Activated naive CD4-positive, alpha-beta T cell treated with anti-CD3 and anti-CD28 coated beads for 36 hours (primary cell): ENCODE measurements around the gene PYGO2. TPM values are rescaled to one million over a fixed set of nuclear protein-coding genes. Genes with fewer than 3 reads are reported as not detected.

Experiments used
- CTCF ChIA-PET: fragments of 350-600 bp; sonication (Branson Sonifier 250); formaldehyde crosslinking; loops from one replicate; lab custom pipeline; 2021; ENCODE audit warnings: antibody characterized with exemption; lab: Charles Lee
- DNase-seq: peaks from one replicate; pipeline ENCODE4 v3.0.0-alpha.2; 2020
- H3K27ac Mint-ChIP-seq: one replicate; pipeline ENCODE4 v1.8.0; 2021; ENCODE audit warnings: mild to moderate bottlenecking, mixed read lengths
- H3K27me3 Mint-ChIP-seq: one replicate; pipeline ENCODE4 v1.8.0; 2021; ENCODE audit warnings: low read depth, mixed read lengths
- H3K36me3 Mint-ChIP-seq: one replicate; pipeline ENCODE4 v1.8.0; 2021; ENCODE audit warnings: low read depth, mixed read lengths
- H3K4me1 Mint-ChIP-seq: one replicate; pipeline ENCODE4 v1.8.0; 2021; ENCODE audit warnings: low read depth, mixed read lengths
- H3K4me3 Mint-ChIP-seq: one replicate; pipeline ENCODE4 v1.8.0; 2021; ENCODE audit warnings: mild to moderate bottlenecking, moderate library complexity, mixed read lengths
- H3K9me3 Mint-ChIP-seq: one replicate; pipeline ENCODE4 v1.8.0; 2021; ENCODE audit warnings: mixed read lengths
- intact Hi-C: fragments of 100-400 bp; cut with micrococcal nuclease; formaldehyde crosslinking; loops from one replicate; pipeline ENCODE4 v1.15.1; 2023
- total RNA-seq, 2 experiments: library from RNA; stranded (reverse); gene quantifications; one replicate each; pipeline ENCODE4 v1.2.3, GENCODE V29; 2021

Gene PYGO2
- total RNA-seq, 2 experiments from 2014 or later = 35.6 to 36.3 TPM

DNA sequence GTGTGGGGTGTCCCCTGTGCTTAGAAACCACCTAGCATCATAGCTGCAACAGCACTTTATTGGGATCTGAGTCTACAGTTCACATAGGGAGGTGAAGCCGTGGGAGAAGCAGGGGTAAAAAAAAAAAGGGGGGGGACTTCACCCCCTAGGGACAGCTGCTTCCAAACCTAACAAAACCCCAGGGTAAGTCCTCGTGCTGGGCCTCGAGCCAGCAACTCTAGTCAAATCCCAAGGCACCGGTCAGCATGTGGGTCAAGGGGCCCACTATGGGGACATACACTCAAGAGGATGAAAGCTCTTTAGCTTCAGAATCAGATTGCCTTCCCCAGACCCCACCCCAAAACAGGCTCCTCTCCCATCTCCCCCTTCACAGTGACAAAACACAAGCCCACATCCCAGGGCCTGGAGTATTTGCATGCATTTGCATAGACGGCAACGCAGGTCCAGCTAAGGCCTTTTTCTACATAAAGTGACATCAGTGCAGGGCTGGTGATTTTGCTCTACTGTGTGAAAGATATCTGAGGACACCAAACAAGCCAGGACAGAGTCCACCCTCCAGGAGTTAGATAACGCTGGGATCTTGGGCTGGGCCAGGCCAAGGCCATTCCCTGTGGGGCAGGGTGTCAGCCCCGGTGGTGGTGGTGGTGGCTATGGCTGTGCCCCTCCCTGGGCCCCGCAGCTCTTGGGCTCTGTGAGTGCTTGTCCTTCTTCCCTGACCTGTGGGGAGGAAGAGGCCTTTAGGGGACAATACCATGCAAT, 17.0 kb downstream of the PYGO2 start:
- CTCF ChIA-PET = interaction anchor here (0.7 to 2.9 kb wide), 18 partner anchors 9 to 382 kb away, joined by 3 to 7 read pairs (median 4); partner anchors contain the start of gene PMVK
- H3K9me3 Mint-ChIP-seq = no peaks in the 10 kb centered on the region
- intact Hi-C loops = no loop called here
- no peaks in the 10 kb centered on the region for H3K27me3 Mint-ChIP-seq
- peak overlapping the region; percentile 92 for H3K27ac Mint-ChIP-seq
- H3K4me3 Mint-ChIP-seq = no peak overlapping the region
- H3K36me3 Mint-ChIP-seq = peaks cover 5% of the 10 kb centered on the region
- DNase-seq = no peak
- H3K4me1 Mint-ChIP-seq = peaks cover 53% of the 10 kb centered on the region

GRCh38 chr1:154943649-154944400, 17.8 kb downstream of the PYGO2 start:
- Mint-ChIP-seq H3K27me3 (no peaks in the 10 kb centered on the region), H3K9me3 (no peaks in the 10 kb centered on the region), H3K4me1 (peaks cover 52% of the 10 kb centered on the region), H3K4me3 (no peak overlapping the region), H3K27ac (peak overlapping the region; percentile 92), H3K36me3 (peaks cover 5% of the 10 kb centered on the region)
- DNase-seq = peak; percentile 65
- intact Hi-C loops = no loop called here
- CTCF ChIA-PET = interaction anchor here (0.6 to 1.6 kb wide), 17 partner anchors 8 to 381 kb away, joined by 3 to 7 read pairs (median 3); partner anchors contain the start of gene PMVK

DNA sequence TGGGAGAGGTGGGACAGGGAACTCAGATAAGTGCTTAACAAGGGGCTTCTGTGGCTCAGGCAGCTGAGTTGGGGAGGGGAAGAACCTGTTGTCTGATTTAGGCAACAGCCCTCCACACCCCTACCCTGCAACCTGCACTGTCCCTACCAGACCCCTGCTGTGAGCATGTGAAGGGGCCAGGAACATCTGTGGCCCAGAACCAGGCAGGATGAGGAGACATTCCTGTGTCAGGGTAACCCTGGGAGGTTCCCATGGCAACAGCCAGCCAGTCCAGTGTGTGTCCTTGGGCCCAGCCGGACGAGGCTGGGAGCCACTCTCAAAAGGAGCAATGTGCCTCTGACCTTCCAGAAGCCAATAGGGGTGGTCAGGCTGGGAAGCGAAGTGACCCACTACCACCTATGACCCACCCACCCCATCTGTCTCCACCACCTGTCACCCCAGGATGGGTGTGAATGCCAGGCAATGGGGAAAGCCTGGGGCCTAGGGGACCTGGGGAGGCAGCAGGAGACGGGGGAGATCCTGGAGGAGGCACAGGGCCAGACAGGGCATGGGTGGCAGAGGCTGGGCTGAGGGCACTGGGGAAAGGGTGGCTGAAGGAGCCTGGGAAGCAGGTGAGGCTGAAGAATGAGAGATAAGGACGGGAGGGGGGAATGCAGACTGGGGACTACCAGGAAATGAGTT, 20.1 kb downstream of the PYGO2 start:
- Mint-ChIP-seq H3K27ac (peak overlapping the region; percentile 92), H3K36me3 (peaks cover under 1% of the 10 kb centered on the region), H3K27me3 (no peaks in the 10 kb centered on the region), H3K4me1 (peaks cover 62% of the 10 kb centered on the region), H3K9me3 (no peaks in the 10 kb centered on the region), H3K4me3 (no peak overlapping the region)
- intact Hi-C loops = no loop called here
- CTCF ChIA-PET = interaction anchor here (1.4 kb wide), 1 partner anchor 67 kb away, joined by 3 read pairs; no protein-coding TSS in a partner anchor
- no peak for DNase-seq

GRCh38 chr1:154940651-154941194, 20.9 kb downstream of the PYGO2 start:
- peaks cover 65% of the 10 kb centered on the region for H3K4me1 Mint-ChIP-seq
- H3K27me3 Mint-ChIP-seq = no peaks in the 10 kb centered on the region
- H3K27ac Mint-ChIP-seq = peak overlapping the region; percentile 92
- no peak overlapping the region for H3K4me3 Mint-ChIP-seq
- CTCF ChIA-PET = interaction anchor here (0.9 to 1.4 kb wide), 4 partner anchors 11 to 271 kb away, joined by 3 to 4 read pairs (median 4); no protein-coding TSS in a partner anchor
- H3K9me3 Mint-ChIP-seq = no peaks in the 10 kb centered on the region
- DNase-seq = peak; percentile 55
- intact Hi-C loops = no loop called here
- peaks cover 3% of the 10 kb centered on the region for H3K36me3 Mint-ChIP-seq

DNA sequence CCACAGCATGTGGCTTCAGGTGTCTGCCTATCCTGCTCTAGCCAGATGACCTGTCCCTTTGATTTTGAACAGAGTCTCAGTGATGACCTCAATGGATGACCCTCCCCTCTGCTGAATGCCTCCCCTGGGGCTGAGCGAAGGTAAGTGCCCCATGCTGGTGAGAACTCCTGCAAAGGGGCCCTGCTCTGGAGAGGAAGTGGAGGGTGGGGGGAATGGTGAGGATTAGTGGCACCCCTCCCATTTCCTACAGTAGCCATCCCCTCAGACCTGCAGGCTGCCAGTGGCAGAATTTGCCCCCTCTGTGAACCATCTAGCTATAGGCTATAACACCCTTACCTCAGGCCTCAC, 21.4 kb downstream of the PYGO2 start:
- Mint-ChIP-seq H3K27me3 (no peaks in the 10 kb centered on the region), H3K4me1 (peaks cover 66% of the 10 kb centered on the region)
- DNase-seq = no peak

GRCh38 chr1:154938604-154939399, 22.8 kb downstream of the PYGO2 start:
- peaks cover 69% of the 10 kb centered on the region for H3K4me1 Mint-ChIP-seq
- H3K27me3 Mint-ChIP-seq = no peaks in the 10 kb centered on the region
- peak overlapping the region; percentile 83 for H3K4me3 Mint-ChIP-seq
- CTCF ChIA-PET = interaction anchor here (1.1 kb wide), 1 partner anchor 59 kb away, joined by 3 read pairs; no protein-coding TSS in a partner anchor
- no peak for DNase-seq
- H3K9me3 Mint-ChIP-seq = no peaks in the 10 kb centered on the region
- H3K27ac Mint-ChIP-seq = peak overlapping the region; percentile 97
- intact Hi-C loops = loop anchor here (5.0 kb wide), 3 partner anchors 198 to 612 kb away; partner anchors contain the start of genes ATP8B2 and SLC50A1
- H3K36me3 Mint-ChIP-seq = peaks cover 5% of the 10 kb centered on the region

More for the DNA sequence above, 21.4 kb downstream of the PYGO2 start:
- Mint-ChIP-seq H3K36me3 (peaks cover 4% of the 10 kb centered on the region), H3K9me3 (no peaks in the 10 kb centered on the region), H3K27ac (peak overlapping the region; percentile 92), H3K4me3 (no peak overlapping the region)
- CTCF ChIA-PET = interaction anchor here (0.9 to 1.4 kb wide), 4 partner anchors 12 to 271 kb away, joined by 3 to 4 read pairs (median 4); no protein-coding TSS in a partner anchor
- intact Hi-C loops = no loop called here

- H3K4me1 Mint-ChIP-seq = peaks cover 61% of the 10 kb centered on the region
- peak overlapping the region; percentile 83 for H3K4me3 Mint-ChIP-seq
- H3K36me3 Mint-ChIP-seq = peaks cover 5% of the 10 kb centered on the region
- H3K27me3 Mint-ChIP-seq = no peaks in the 10 kb centered on the region
- peak overlapping the region; percentile 97 for H3K27ac Mint-ChIP-seq
- no peak for DNase-seq
- no peaks in the 10 kb centered on the region for H3K9me3 Mint-ChIP-seq
- intact Hi-C loops = loop anchor here (5.0 kb wide), 3 partner anchors 199 to 611 kb away; partner anchors contain the start of genes ATP8B2 and SLC50A1
- CTCF ChIA-PET = interaction anchor here (1.1 to 1.2 kb wide), 2 partner anchors 60 to 81 kb away, joined by 3 read pairs; no protein-coding TSS in a partner anchor
Observed at GRCh38 chr1:154937988-154938386, 23.6 kb downstream of the PYGO2 start.

DNA sequence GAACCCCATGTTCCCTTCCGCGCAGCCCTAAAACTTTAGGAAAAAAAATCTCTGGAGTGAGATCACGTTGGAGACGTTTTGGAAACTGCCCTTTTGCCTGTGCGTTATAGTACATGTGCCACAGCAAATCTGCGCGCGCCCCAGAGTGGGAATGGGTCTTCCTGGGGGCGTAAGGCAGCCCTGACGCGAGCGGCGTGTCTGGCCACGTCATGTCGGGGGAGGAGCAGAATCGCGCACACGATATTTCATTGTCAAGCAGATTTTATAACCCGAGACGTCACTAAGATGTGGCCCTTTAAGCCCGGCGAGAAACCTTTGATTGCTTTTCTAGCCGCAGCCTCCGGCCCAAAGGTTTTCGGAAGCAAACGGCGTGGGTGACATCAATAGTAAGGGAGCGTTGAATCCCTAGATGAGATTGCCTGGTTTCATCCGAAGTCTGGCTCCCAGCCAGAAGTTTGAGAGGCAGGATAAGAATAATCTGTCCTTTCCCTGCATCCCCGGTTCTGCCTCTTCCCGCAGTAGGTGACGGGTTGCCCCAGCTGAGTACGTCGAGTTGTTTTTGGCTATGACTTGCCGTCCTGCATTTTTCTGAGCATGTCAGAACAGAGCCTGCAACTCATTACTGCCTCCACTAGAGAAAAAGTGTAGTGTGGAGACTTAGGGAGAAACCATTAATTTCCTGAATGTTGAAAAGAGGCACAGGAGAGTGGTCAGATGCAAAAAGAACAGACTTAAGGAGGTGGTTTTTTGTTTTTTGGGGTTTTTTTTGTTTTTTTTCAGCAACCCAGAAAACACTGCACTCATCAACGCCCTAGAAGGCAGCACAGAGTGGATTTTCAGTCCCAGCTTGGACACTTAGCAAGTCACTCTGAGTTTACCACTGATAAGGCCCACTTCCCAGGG, 24.2 kb downstream of the PYGO2 start:
- Mint-ChIP-seq H3K4me3 (peak overlapping the region; percentile 83), H3K9me3 (no peaks in the 10 kb centered on the region), H3K4me1 (peaks cover 54% of the 10 kb centered on the region), H3K27me3 (no peaks in the 10 kb centered on the region), H3K36me3 (peaks cover 5% of the 10 kb centered on the region), H3K27ac (peak overlapping the region; percentile 97)
- peak; percentile 94 for DNase-seq
- intact Hi-C loops = loop anchor here (5.0 kb wide), 3 partner anchors 200 to 610 kb away; partner anchors contain the start of genes ATP8B2 and SLC50A1
- CTCF ChIA-PET = interaction anchor here (0.5 to 1.5 kb wide), 6 partner anchors 15 to 378 kb away, joined by 3 to 5 read pairs (median 3); no protein-coding TSS in a partner anchor

DNA sequence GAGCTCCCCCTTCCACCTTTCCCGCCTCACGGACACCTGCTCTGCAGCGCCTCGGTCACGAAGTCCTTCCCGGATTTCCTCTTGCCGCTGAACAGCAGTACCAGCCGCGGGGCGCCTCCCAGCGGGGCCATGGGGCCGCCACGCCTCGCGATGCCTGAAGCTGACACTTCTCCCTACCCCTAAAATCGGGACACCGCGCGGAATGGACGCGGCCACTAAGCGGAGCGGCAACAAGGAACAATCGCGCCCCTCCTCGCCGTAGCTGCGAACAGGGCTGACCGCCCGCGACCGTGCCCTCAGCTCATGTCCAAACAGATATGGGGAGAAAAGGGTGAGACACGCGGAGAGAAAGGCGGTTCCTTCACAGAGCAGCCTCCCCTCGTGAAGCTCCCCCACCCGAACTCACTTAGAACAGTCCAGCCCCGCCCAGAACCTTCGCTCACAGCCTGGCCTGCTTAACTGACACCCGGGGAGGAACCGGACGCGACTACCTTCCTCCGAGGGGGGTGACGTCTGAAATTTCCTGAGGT, 25.0 kb downstream of the PYGO2 start, which contains the start of gene PMVK:
PMVK (minus strand) TSS at position 165 of the 530 bp plus-strand sequence; CDS start at position 131, 34 bp downstream.
- Mint-ChIP-seq H3K36me3 (peaks cover 5% of the 10 kb centered on the region), H3K4me1 (peaks cover 47% of the 10 kb centered on the region), H3K9me3 (no peaks in the 10 kb centered on the region), H3K27ac (peak within 1 kb of the TSS; percentile 97), H3K27me3 (no peaks in the 10 kb centered on the region), H3K4me3 (peak within 1 kb of the TSS; percentile 83)
- intact Hi-C loops = loop anchor here (1.0 to 5.0 kb wide), 6 partner anchors 19 to 609 kb away; partner anchors contain the start of genes ATP8B2, CKS1B and SLC50A1
- CTCF ChIA-PET = interaction anchor here (0.5 to 1.9 kb wide), 11 partner anchors 8 to 377 kb away, joined by 3 to 6 read pairs (median 3); no protein-coding TSS in a partner anchor
- DNase-seq = peak; percentile 97
